ENCODE measurements around the gene FAM193A. TPM values are rescaled to one million over a fixed set of nuclear protein-coding genes. Genes with fewer than 3 reads are reported as not detected.

Gene FAM193A
- total RNA-seq, 1 donor from 2014 or later: 56.1 TPM

- Mint-ChIP-seq H3K27ac (ENCODE audit: unreplicated experiment) (peak overlapping the region; percentile 43), H3K27me3 (ENCODE audit: unreplicated experiment) (peaks cover 11% of the 10 kb centered on the region), H3K9me3 (ENCODE audit: unreplicated experiment) (peaks cover 20% of the 10 kb centered on the region), H3K4me3 (ENCODE audit: unreplicated experiment) (peak overlapping the region; percentile 61), H3K36me3 (ENCODE audit: unreplicated experiment) (no peaks in the 10 kb centered on the region), H3K4me1 (ENCODE audit: low read depth, unreplicated experiment) (peaks cover 56% of the 10 kb centered on the region)
- no peak for DNase-seq
- no peak for TF ChIP-seq CTCF (IDR thresholded peaks at IDR 0.05; ENCODE audit: partially characterized antibody, unreplicated experiment)
Measured at GRCh38 chr4:2592572-2592971, 56.1 kb downstream of the FAM193A start.

GRCh38 chr4:2593003-2593402 lies 56.6 kb downstream of the FAM193A start:
- peak overlapping the region; percentile 80 for H3K27ac Mint-ChIP-seq (ENCODE audit: unreplicated experiment)
- no peak overlapping the region for H3K4me3 Mint-ChIP-seq (ENCODE audit: unreplicated experiment)
- H3K36me3 Mint-ChIP-seq (ENCODE audit: unreplicated experiment): no peaks in the 10 kb centered on the region
- H3K9me3 Mint-ChIP-seq (ENCODE audit: unreplicated experiment): peaks cover 17% of the 10 kb centered on the region
- H3K4me1 Mint-ChIP-seq (ENCODE audit: low read depth, unreplicated experiment): peaks cover 58% of the 10 kb centered on the region
- no peak for DNase-seq
- no peak for TF ChIP-seq CTCF (IDR thresholded peaks at IDR 0.05; ENCODE audit: partially characterized antibody, unreplicated experiment)
- H3K27me3 Mint-ChIP-seq (ENCODE audit: unreplicated experiment): peaks cover 11% of the 10 kb centered on the region

- Mint-ChIP-seq H3K4me1 (ENCODE audit: low read depth, unreplicated experiment) (peaks cover 72% of the 10 kb centered on the region), H3K4me3 (ENCODE audit: unreplicated experiment) (no peak overlapping the region), H3K9me3 (ENCODE audit: unreplicated experiment) (peaks cover 16% of the 10 kb centered on the region), H3K27ac (ENCODE audit: unreplicated experiment) (peak overlapping the region; percentile 77), H3K36me3 (ENCODE audit: unreplicated experiment) (no peaks in the 10 kb centered on the region), H3K27me3 (ENCODE audit: unreplicated experiment) (peaks cover 11% of the 10 kb centered on the region)
- TF ChIP-seq CTCF (IDR thresholded peaks at IDR 0.05; ENCODE audit: partially characterized antibody, unreplicated experiment): no peak
- no peak for DNase-seq
Measured at GRCh38 chr4:2595436-2595835, 59.0 kb downstream of the FAM193A start.

- Mint-ChIP-seq H3K36me3 (ENCODE audit: unreplicated experiment) (no peaks in the 10 kb centered on the region), H3K9me3 (ENCODE audit: unreplicated experiment) (peaks cover 16% of the 10 kb centered on the region), H3K4me3 (ENCODE audit: unreplicated experiment) (no peak overlapping the region), H3K27me3 (ENCODE audit: unreplicated experiment) (peaks cover 10% of the 10 kb centered on the region), H3K4me1 (ENCODE audit: low read depth, unreplicated experiment) (peaks cover 68% of the 10 kb centered on the region), H3K27ac (ENCODE audit: unreplicated experiment) (peak overlapping the region; percentile 83)
- TF ChIP-seq CTCF (IDR thresholded peaks at IDR 0.05; ENCODE audit: partially characterized antibody, unreplicated experiment): no peak
- no peak for DNase-seq
Measured at GRCh38 chr4:2595952-2596552, 59.6 kb downstream of the FAM193A start.

GRCh38 chr4:2596611-2597010 lies 60.2 kb downstream of the FAM193A start:
- Mint-ChIP-seq H3K4me1 (ENCODE audit: low read depth, unreplicated experiment) (peaks cover 63% of the 10 kb centered on the region), H3K4me3 (ENCODE audit: unreplicated experiment) (peak overlapping the region; percentile 56), H3K27me3 (ENCODE audit: unreplicated experiment) (peaks cover 8% of the 10 kb centered on the region), H3K9me3 (ENCODE audit: unreplicated experiment) (peaks cover 15% of the 10 kb centered on the region), H3K27ac (ENCODE audit: unreplicated experiment) (peak overlapping the region; percentile 83), H3K36me3 (ENCODE audit: unreplicated experiment) (no peaks in the 10 kb centered on the region)
- no peak for TF ChIP-seq CTCF (IDR thresholded peaks at IDR 0.05; ENCODE audit: partially characterized antibody, unreplicated experiment)
- no peak for DNase-seq
